HepG2 (cell line): ENCODE data around the gene C3orf80. TPM values are rescaled to one million over a fixed set of nuclear protein-coding genes. Genes with fewer than 3 reads are reported as not detected.

Experiments
- ATAC-seq: fragments of 200-7000 bp; cut with Tn5 transposase; 3 replicates; pipeline ENCODE4 v1.9.1; 2020; ENCODE audit warnings: mild to moderate bottlenecking, moderate library complexity
- BruUV-seq: library from RNA; stranded (reverse); fragments of 400-500 nt; replicated peaks from 2 replicates; lab custom pipeline; 2021; lab: Mats Ljungman, UMichigan
- CTCF ChIA-PET: fragments of 300-600 bp; formaldehyde crosslinking; extraction: SDS; loops from one replicate; lab custom pipeline; 2021; ENCODE audit warnings: low total read pairs, inconsistent platforms, low intra/inter-chr PET ratio; lab: Yijun Ruan, JAX
- POLR2A ChIA-PET: fragments of 350-600 bp; sonication (Branson Sonifier 250); formaldehyde crosslinking; loops from one replicate; lab custom pipeline; 2020; ENCODE audit warnings: antibody characterized with exemption, inconsistent platforms; lab: Yijun Ruan, JAX
- DNase-seq: peaks from one replicate; pipeline ENCODE4 v3.0.0-alpha.2; 2015; ENCODE audit warnings: low spot score
- FAIRE-seq: peaks from 3 replicates; lab custom pipeline; 2011; peaks lifted over from hg19 to GRCh38; lab: Jason Lieb, UNC
- H2AFZ ChIP-seq: one replicate; pipeline ENCODE4 v1.6.1; 2011; ENCODE audit warnings: low read length, inconsistent platforms
- H3K27ac ChIP-seq: fragments of 300-600 bp; 3 replicates; pipeline ENCODE4 v1.8.0; 2011; ENCODE audit warnings: mixed run types, mild to moderate bottlenecking, mixed read lengths, low read length, inconsistent platforms; ENCODE audit not compliant: insufficient read depth; ENCODE audit errors: extremely low read length
- H3K27me3 ChIP-seq, 2 experiments: fragments of 200-600 bp in 1 of 2; 2 replicates in 1 of 2; 3 replicates in 1 of 2; pipeline versions ENCODE4 v1.6.0 to v1.8.0; 2011; ENCODE audit warnings: low read length in 2 of 2, mild to moderate bottlenecking in 2 of 2, moderate library complexity in 2 of 2, inconsistent platforms in 1 of 2; ENCODE audit not compliant: insufficient read depth in 2 of 2, control insufficient read depth in 1 of 2
- H3K36me3 ChIP-seq, 2 experiments: fragments of 200-600 bp in 1 of 2; replicated peaks in 1 of 2; 2 replicates in 1 of 2; 3 replicates in 1 of 2; pipeline versions ENCODE4 v1.5.1 to v1.8.0; 2011; ENCODE audit warnings: low read length in 2 of 2, inconsistent platforms in 1 of 2; ENCODE audit not compliant: insufficient read depth in 2 of 2, control insufficient read depth in 1 of 2
- H3K4me1 ChIP-seq: 2 replicates; pipeline ENCODE4 v1.5.1; 2012; ENCODE audit warnings: low read length, inconsistent platforms; ENCODE audit not compliant: insufficient read depth
- H3K4me2 ChIP-seq: 2 replicates; pipeline ENCODE4 v1.6.0; 2011; ENCODE audit warnings: low read depth, low read length, inconsistent platforms
- H3K4me3 ChIP-seq, 3 experiments: fragments of 200-600 bp in 1 of 3; sonication (generic), shearing (Covaris generic) in 1 of 3; replicated peaks in 1 of 3; 2 replicates each; pipeline ENCODE4 v1.5.1; 2011 to 2016; ENCODE audit warnings: low read length in 3 of 3, inconsistent platforms in 2 of 3, low read depth in 2 of 3, mild to moderate bottlenecking in 2 of 3, control low read depth in 1 of 3, mixed read lengths in 1 of 3; ENCODE audit not compliant: insufficient read depth in 1 of 3
- H3K79me2 ChIP-seq: one replicate; pipeline ENCODE4 v1.6.1; 2011; ENCODE audit warnings: low read length, inconsistent platforms; ENCODE audit not compliant: insufficient read depth
- H3K9ac ChIP-seq: 2 replicates; pipeline ENCODE4 v1.6.0; 2011; ENCODE audit warnings: mild to moderate bottlenecking, low read depth, low read length, inconsistent platforms; ENCODE audit not compliant: insufficient read depth
- H3K9me3 ChIP-seq: 2 replicates; pipeline ENCODE4 v1.5.1; 2012; ENCODE audit warnings: mild to moderate bottlenecking, low read length
- H4K20me1 ChIP-seq: 2 replicates; pipeline ENCODE4 v1.6.0; 2011; ENCODE audit warnings: inconsistent platforms, mild to moderate bottlenecking, low read length, moderate library complexity; ENCODE audit not compliant: insufficient read depth
- NPAS2 ChIP-seq: sonication (generic); formaldehyde crosslinking; IDR thresholded peaks from 2 replicates; pipeline ENCODE4 v1.8.0; 2022; ENCODE audit warnings: mild to moderate bottlenecking, missing genetic modification reagents, borderline replicate concordance
- NR1H2 ChIP-seq: sonication (generic); formaldehyde crosslinking; IDR thresholded peaks from 2 replicates; pipeline ENCODE4 v1.8.1; 2022; ENCODE audit warnings: low read depth, missing genetic modification reagents, borderline replicate concordance
- ZNF407 ChIP-seq: sonication (generic); formaldehyde crosslinking; IDR thresholded peaks from one replicate; pipeline ENCODE4 v1.5.1; 2020; ENCODE audit warnings: mild to moderate bottlenecking, missing genetic modification reagents; ENCODE audit errors: not compliant biosample characterization
- WGBS: methylation state at CpG from one replicate; pipeline ENCODE4 v1.1.6; 2017; ENCODE audit warnings: low lambda C conversion rate; 5-methylcytosine and 5-hydroxymethylcytosine counted together
- in situ Hi-C: cut with HindIII; loops from 2 replicates; pipeline ENCODE4 v1.10.0; 2017; ENCODE audit warnings: low pct_unique_long_range_greater_than_20kb; ENCODE audit not compliant: extremely low pct_ligation_motif_present
- intact Hi-C: fragments of 100-400 bp; cut with micrococcal nuclease; formaldehyde crosslinking; loops from one replicate; pipeline ENCODE4 v1.10.0; 2022; ENCODE audit not compliant: unreplicated experiment
- polyA plus RNA-seq, 8 experiments: library from polyadenylated mRNA; depleted of rRNA in 3 of 8; stranded (reverse) in 7 of 8; unstranded in 1 of 8; fragments of >200 nt; fragmentation: Illumina TruSeq in 4 of 8; extraction: Trizol in 4 of 8; gene quantifications; 2 replicates each; pipeline versions ENCODE4 v1.2.1 to v1.2.3, GENCODE V29; 2011 to 2016; ENCODE audit warnings: low read depth in 4 of 8, missing spikeins in 1 of 8, mixed read lengths in 1 of 8; ENCODE audit not compliant: insufficient read depth in 1 of 8
- total RNA-seq, 5 experiments: library from RNA; depleted of rRNA; stranded (reverse); fragments of >200 nt; fragmentation: Illumina TruSeq; extraction: Trizol; gene quantifications; 2 replicates each; pipeline ENCODE4 v1.2.3, GENCODE V29; 2016; ENCODE audit warnings: low read depth in 1 of 5

C3orf80 gene
- total and polyA plus RNA-seq, 2 of the 13 experiments (the other 11 are each of a cell fraction or from before 2014, with no cell fraction given), result 0.03 to 0.04 TPM

- Histone ChIP-seq H2AFZ (no peak overlapping the region), H3K36me3 (no peaks in the 10 kb centered on the region), H3K4me2 (no peak overlapping the region), H3K4me3 (no peak overlapping the region), H3K4me1 (peaks cover 4% of the 10 kb centered on the region; the same call in 1 of the 2 replicates), H4K20me1 (no peaks in the 10 kb centered on the region), H3K9me3 (no peaks in the 10 kb centered on the region), H3K9ac (no peak overlapping the region), H3K27me3 (peaks cover 3 to 27% of the 10 kb centered on the region in 2 experiments; a peak in 4 of 5 replicates), H3K79me2 (no peaks in the 10 kb centered on the region), H3K27ac (no peak overlapping the region)
- no TSS peak for BruUV-seq
- 6% methylated on average over 2 of the region's 2 CpGs for WGBS
- FAIRE-seq (no peak), ATAC-seq (no peak), DNase-seq (no peak)
- in situ Hi-C loops, result no loop called here
- intact Hi-C loops, result no loop called here
- ChIA-PET CTCF (no interaction called here), POLR2A (no interaction called here)
- TF ChIP-seq NR1H2 (CRISPR knock-in tag) (no peak), NPAS2 (CRISPR knock-in tag) (no peak)
Measured at GRCh38 chr3:160221019-160221418, 4.2 kb upstream of the C3orf80 start.

GRCh38 chr3:160224256-160224655 is 966 bp upstream of the C3orf80 start:
- DNase-seq (no peak), FAIRE-seq (no peak), ATAC-seq (no peak)
- no TSS peak for BruUV-seq
- Histone ChIP-seq H3K4me2 (no peak overlapping the region), H4K20me1 (no peaks in the 10 kb centered on the region), H3K79me2 (no peaks in the 10 kb centered on the region), H3K27ac (no peak overlapping the region), H3K27me3 (peaks cover 8 to 33% of the 10 kb centered on the region in 2 experiments), H3K4me3 (no peak overlapping the region), H3K36me3 (no peaks in the 10 kb centered on the region), H3K4me1 (peaks cover 13% of the 10 kb centered on the region), H2AFZ (no peak overlapping the region), H3K9me3 (no peaks in the 10 kb centered on the region), H3K9ac (no peak overlapping the region)
- CTCF ChIA-PET, result no interaction called here
- no peak for TF ChIP-seq ZNF407 (CRISPR knock-in tag)
- in situ Hi-C loops (no loop called here), intact Hi-C loops (no loop called here)
- 58% methylated on average over 12 of the region's 12 CpGs for WGBS
- POLR2A ChIA-PET, result no interaction called here
